Measurements from ENCODE around the gene FAM184A.

DNA sequence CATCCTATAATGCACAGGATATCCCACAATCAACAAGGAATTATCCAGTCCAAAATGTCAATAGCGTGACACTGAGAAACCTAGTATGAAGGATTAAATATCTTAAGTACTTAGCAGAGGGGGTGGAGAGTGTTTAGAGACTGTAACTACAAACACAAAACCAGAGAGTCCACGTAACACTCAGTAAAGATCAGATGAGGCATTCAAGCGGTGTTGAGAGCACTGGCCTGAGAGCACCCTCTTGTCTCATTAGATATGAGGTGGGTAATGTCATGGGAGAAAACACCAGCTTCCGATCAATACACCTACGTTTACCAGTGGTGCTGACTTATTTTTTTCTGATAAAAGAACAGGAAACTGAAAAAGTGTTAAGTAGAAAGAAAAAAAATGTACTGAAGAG lies 2.3 kb downstream of the FAM184A start:
- TF ChIP-seq, protein P1, sequence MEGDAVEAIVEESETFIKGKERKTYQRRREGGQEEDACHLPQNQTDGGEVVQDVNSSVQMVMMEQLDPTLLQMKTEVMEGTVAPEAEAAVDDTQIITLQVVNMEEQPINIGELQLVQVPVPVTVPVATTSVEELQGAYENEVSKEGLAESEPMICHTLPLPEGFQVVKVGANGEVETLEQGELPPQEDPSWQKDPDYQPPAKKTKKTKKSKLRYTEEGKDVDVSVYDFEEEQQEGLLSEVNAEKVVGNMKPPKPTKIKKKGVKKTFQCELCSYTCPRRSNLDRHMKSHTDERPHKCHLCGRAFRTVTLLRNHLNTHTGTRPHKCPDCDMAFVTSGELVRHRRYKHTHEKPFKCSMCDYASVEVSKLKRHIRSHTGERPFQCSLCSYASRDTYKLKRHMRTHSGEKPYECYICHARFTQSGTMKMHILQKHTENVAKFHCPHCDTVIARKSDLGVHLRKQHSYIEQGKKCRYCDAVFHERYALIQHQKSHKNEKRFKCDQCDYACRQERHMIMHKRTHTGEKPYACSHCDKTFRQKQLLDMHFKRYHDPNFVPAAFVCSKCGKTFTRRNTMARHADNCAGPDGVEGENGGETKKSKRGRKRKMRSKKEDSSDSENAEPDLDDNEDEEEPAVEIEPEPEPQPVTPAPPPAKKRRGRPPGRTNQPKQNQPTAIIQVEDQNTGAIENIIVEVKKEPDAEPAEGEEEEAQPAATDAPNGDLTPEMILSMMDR (IDR thresholded peaks at IDR 0.05), result no peak
- TF ChIP-seq POLR2A (IDR thresholded peaks at IDR 0.05), result no peak
